H1 (cell line): ENCODE data around the gene BBX. TPM values are rescaled to one million over a fixed set of nuclear protein-coding genes. Genes with fewer than 3 reads are reported as not detected.

Source experiments
- BRCA1 ChIP-seq: IDR thresholded peaks from 2 replicates; pipeline ENCODE4 v1.6.1; 2012; ENCODE audit warnings: low read depth, low read length, improper control_type of control experiment
- SIX5 ChIP-seq: IDR thresholded peaks from 2 replicates; pipeline ENCODE4 v1.6.1; 2011; ENCODE audit warnings: mild to moderate bottlenecking, low read depth, low read length
- SP2 ChIP-seq: IDR thresholded peaks from 2 replicates; pipeline ENCODE4 v1.6.1; 2012; ENCODE audit warnings: mild to moderate bottlenecking, low read length, inconsistent platforms
- TBP ChIP-seq: IDR thresholded peaks from 2 replicates; pipeline ENCODE4 v1.6.1; 2011; ENCODE audit warnings: low read depth, low read length, improper control_type of control experiment
- polyA plus RNA-seq, 7 experiments: library from polyadenylated mRNA; depleted of rRNA in 3 of 7; stranded (reverse) in 5 of 7; unstranded in 2 of 7; fragments of >200 nt in 5 of 7; fragments of 200-250 nt in 2 of 7; gene quantifications; 1 replicate in 5 of 7; 2 replicates in 1 of 7; 4 replicates in 1 of 7; pipeline versions ENCODE4 v1.2.1 to v1.2.3, GENCODE V29; 2011 to 2013; ENCODE audit warnings: missing spikeins in 2 of 7, mixed read lengths in 2 of 7
- total RNA-seq: library from RNA; stranded (reverse); fragmentation: NEBNext Ultra II Directional; extraction: Animal tissue kit (Norgen Biotek cat#: 25700); gene quantifications from 2 replicates; pipeline ENCODE4 v1.2.1, GENCODE V29; 2021

The BBX gene
- total and polyA plus RNA-seq, 2 of the 8 experiments (the other 6 are each of a cell fraction or from before 2014, with no cell fraction given) = 11.0 to 42.5 TPM

GRCh38 chr3:107660306-107660976 lies 137.7 kb downstream of the BBX start (continued):
- no peak for TF ChIP-seq SP2
- TF ChIP-seq SIX5 = no peak
- TF ChIP-seq TBP = no peak
- TF ChIP-seq BRCA1 = no peak
- TF ChIP-seq, all 59 proteins: peak for 2
